Panc1 (cell line): ENCODE data around the gene DLEU7. TPM values are rescaled to one million over a fixed set of nuclear protein-coding genes. Genes with fewer than 3 reads are reported as not detected.

Source experiments
- ATAC-seq: fragments of 200-7000 bp; cut with Tn5 transposase; 2 replicates; pipeline ENCODE4 v1.9.1; 2020; ENCODE audit warnings: mild to moderate bottlenecking, moderate library complexity
- BruUV-seq: library from RNA; stranded (reverse); fragments of 400-500 nt; replicated peaks from 2 replicates; lab custom pipeline; 2021; lab: Mats Ljungman, UMichigan
- CTCF ChIA-PET: fragments of 300-600 bp; sonication (Branson Sonifier 250); formaldehyde crosslinking; loops from one replicate; lab custom pipeline; 2022; ENCODE audit warnings: antibody characterized with exemption; lab: Charles Lee
- POLR2A ChIA-PET: fragments of 300-600 bp; sonication (Branson Sonifier 250); formaldehyde crosslinking; loops from one replicate; lab custom pipeline; 2022; ENCODE audit warnings: antibody characterized with exemption; lab: Charles Lee
- DNase-seq: peaks from one replicate; pipeline ENCODE4 v3.0.0-alpha.2; 2010; ENCODE audit warnings: low read depth, low spot score
- H3K27ac ChIP-seq: 2 replicates; pipeline ENCODE4 v1.5.1; 2011; ENCODE audit warnings: mild to moderate bottlenecking, low read length, inconsistent platforms
- H3K27me3 ChIP-seq: fragments of 200-500 bp; sonication (Bioruptor generic); 2 replicates; pipeline ENCODE4 v1.6.0; 2014; ENCODE audit warnings: low read length, inconsistent platforms; ENCODE audit not compliant: control insufficient read depth, insufficient read depth
- H3K36me3 ChIP-seq: fragments of 200-500 bp; sonication (Bioruptor generic); 2 replicates; pipeline ENCODE4 v1.5.1; 2014; ENCODE audit warnings: inconsistent platforms, mild to moderate bottlenecking, low read length, moderate library complexity; ENCODE audit not compliant: control insufficient read depth, insufficient read depth
- H3K4me1 ChIP-seq: 2 replicates; pipeline ENCODE4 v1.5.1; 2011; ENCODE audit warnings: inconsistent platforms, mild to moderate bottlenecking, low read length, moderate library complexity; ENCODE audit not compliant: control insufficient read depth, insufficient read depth
- H3K4me3 ChIP-seq, 2 experiments: 2 replicates each; pipeline ENCODE4 v1.5.1; 2011 to 2012; ENCODE audit warnings: low read depth in 2 of 2, low read length in 2 of 2, mild to moderate bottlenecking in 2 of 2, inconsistent platforms in 1 of 2, moderate library complexity in 1 of 2
- H3K9me3 ChIP-seq: fragments of 200-500 bp; sonication (Bioruptor generic); 2 replicates; pipeline ENCODE4 v1.5.1; 2014; ENCODE audit warnings: low read depth, mild to moderate bottlenecking, inconsistent platforms, low read length, moderate library complexity; ENCODE audit not compliant: control insufficient read depth, insufficient read depth
- CTCF ChIP-seq: fragments of 450-650 bp; IDR thresholded peaks from 2 replicates; pipeline ENCODE4 v1.5.1; 2017; ENCODE audit warnings: mild to moderate bottlenecking
- POLR2AphosphoS5 ChIP-seq: IDR thresholded peaks from 2 replicates; pipeline ENCODE4 v1.6.1; 2012; ENCODE audit warnings: mild to moderate bottlenecking, low read depth, low read length, moderate library complexity
- REST ChIP-seq, 2 experiments: IDR thresholded peaks; 2 replicates each; pipeline ENCODE4 v1.6.1; 2011 to 2012; ENCODE audit warnings: low read depth in 2 of 2, control low read depth in 1 of 2, low read length in 1 of 2, mild to moderate bottlenecking in 1 of 2, moderate library complexity in 1 of 2; ENCODE audit not compliant: insufficient read depth in 1 of 2
- SIN3A ChIP-seq: IDR thresholded peaks from 2 replicates; pipeline ENCODE4 v1.6.1; 2012; ENCODE audit warnings: low read depth, mild to moderate bottlenecking, low read length, moderate library complexity, borderline replicate concordance; ENCODE audit not compliant: insufficient read depth
- TCF7L2 ChIP-seq: IDR thresholded peaks from 2 replicates; pipeline ENCODE4 v1.6.1; 2011; ENCODE audit warnings: mild to moderate bottlenecking, low read depth, low read length, inconsistent platforms
- in situ Hi-C: cut with HindIII; loops from 2 replicates; pipeline ENCODE4 v1.10.0; 2016; ENCODE audit warnings: low sequenced_read_pairs, low pct_unique_long_range_greater_than_20kb
- intact Hi-C: fragments of 100-400 bp; cut with micrococcal nuclease; formaldehyde crosslinking; loops from one replicate; pipeline ENCODE4 v1.10.0; 2022; ENCODE audit not compliant: unreplicated experiment
- total RNA-seq: library from RNA; stranded (reverse); gene quantifications from one replicate; pipeline ENCODE4 v1.2.1, GENCODE V29; 2021; ENCODE audit not compliant: unreplicated experiment

DLEU7 gene
- total RNA-seq, 1 experiment from 2014 or later: not detected

GRCh38 chr13:50882816-50883435, 39.4 kb upstream of the DLEU7 start:
- Histone ChIP-seq H3K27ac (no peak overlapping the region), H3K27me3 (no peaks in the 10 kb centered on the region), H3K4me1 (no peaks in the 10 kb centered on the region), H3K9me3 (no peaks in the 10 kb centered on the region), H3K36me3 (no peaks in the 10 kb centered on the region), H3K4me3 (no peak overlapping the region)
- in situ Hi-C loops: no loop called here
- no TSS peak for BruUV-seq
- ATAC-seq (no peak), DNase-seq (no peak)
- intact Hi-C loops: no loop called here
- ChIA-PET POLR2A (no interaction called here), CTCF (no interaction called here)
- TF ChIP-seq REST (IDR thresholded peaks at IDR 0.05; ENCODE audit: insufficient read depth in 1 of 2, low read depth in 2 of 2, low read length in 1 of 2) (no peak), SIN3A (no peak), TCF7L2 (no peak), CTCF (no peak), POLR2AphosphoS5 (no peak)

GRCh38 chr13:50873991-50874390, 30.5 kb upstream of the DLEU7 start:
- no peaks in the 10 kb centered on the region for H3K27me3 ChIP-seq
- no peak for ATAC-seq
- no peak overlapping the region for H3K27ac ChIP-seq
- in situ Hi-C loops (no loop called here), intact Hi-C loops (no loop called here)
- CTCF ChIA-PET: no interaction called here
- POLR2A ChIA-PET: no interaction called here
- TF ChIP-seq REST (IDR thresholded peaks at IDR 0.05; ENCODE audit: insufficient read depth in 1 of 2, low read depth in 2 of 2, low read length in 1 of 2) (no peak), SIN3A (no peak), CTCF (no peak), POLR2AphosphoS5 (no peak), TCF7L2 (no peak)
- H3K4me1 ChIP-seq: no peaks in the 10 kb centered on the region
- no peaks in the 10 kb centered on the region for H3K9me3 ChIP-seq
- no TSS peak for BruUV-seq
- no peaks in the 10 kb centered on the region for H3K36me3 ChIP-seq
- DNase-seq: no peak
- H3K4me3 ChIP-seq: no peak overlapping the region
